HG03442 (cell line): ENCODE data around the gene ZP4.
A peak's percentile ranks its signal among the peaks of the same experiment; 100 is the strongest.
"Not testable (repeated sequence)": the region's sequence is repeated elsewhere in the genome, so short reads cannot be mapped to it uniquely, and the experiment has no call there.

Experiments
- ATAC-seq: cut with Tn5 transposase; IDR thresholded peaks from one replicate; pipeline ENCODE4 v1.9.1; 2021; ENCODE audit warnings: mild to moderate bottlenecking, moderate library complexity; ENCODE audit not compliant: unreplicated experiment

ZP4 gene

DNA sequence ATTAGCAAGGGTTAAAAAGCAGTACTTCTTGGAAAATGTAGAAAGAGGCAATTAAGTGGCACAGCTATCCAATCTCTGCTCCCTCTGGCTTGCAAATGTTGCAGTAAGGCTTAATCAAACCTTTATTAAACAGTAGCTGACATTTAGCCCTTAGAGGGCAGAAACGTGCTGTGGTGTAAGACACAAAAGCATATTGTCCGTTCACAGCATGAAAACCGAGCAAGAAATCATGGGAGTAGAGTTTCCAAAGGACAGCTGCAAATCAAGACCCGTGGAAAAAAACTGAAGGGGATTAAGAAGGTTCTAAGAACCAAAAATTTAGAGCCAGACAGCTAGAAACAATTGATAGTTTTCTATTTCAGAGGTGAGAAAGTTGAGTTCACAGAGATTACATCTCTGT lies 13.1 kb downstream of the ZP4 start:
- no peak for ATAC-seq

DNA sequence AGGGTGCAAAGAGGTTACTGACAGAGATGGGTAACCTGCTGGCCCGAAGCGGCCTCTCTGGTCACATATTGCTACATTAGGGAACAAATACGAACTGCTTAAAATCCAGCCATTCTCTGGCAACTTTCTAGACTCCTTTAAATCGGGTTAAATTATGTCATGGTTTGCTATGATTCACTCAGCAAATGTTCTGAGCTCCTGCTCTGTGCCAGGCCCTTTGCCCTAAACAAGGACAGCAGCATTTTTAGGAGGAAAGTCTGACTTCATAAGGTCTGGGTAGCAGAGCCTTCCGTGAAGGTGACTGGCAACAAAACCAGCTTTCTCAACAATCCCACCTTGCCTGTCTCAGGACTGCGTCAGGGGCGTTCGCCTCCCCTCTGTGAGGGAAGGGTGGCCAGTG lies 15.4 kb downstream of the ZP4 start:
- ATAC-seq = no peak

DNA sequence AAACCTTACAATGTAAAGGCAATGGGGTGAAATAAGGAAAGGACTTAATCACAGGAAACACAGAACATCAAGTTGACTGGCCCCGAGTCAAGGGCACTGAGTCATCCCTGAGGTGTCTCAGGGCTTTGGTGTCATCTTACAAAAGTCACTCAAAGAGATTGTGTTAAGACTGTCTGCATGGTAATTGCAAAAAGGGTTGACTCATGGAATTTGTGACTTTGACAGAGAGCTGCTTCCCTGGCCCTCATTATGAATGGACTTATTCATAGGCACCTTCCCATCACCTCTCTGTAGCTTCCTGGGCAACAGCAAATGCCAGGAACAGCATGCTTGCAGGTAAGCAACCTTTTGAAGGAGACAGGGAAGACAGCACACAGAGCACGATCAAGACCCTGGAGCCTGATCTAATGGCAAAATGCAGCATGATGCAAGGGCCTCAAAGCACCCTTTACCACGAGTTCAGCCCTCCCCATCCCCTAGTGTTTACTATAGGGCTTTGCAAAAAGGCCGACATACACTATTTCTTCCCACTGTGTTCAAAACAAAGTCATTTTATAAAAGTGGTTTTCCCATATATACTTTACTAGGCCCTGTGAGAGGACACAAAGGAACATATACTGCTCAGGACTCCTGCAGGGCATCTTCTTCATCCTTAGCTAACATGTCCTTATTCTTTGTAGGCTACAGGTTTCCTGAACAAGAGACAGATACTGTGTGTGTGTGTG lies 17.1 kb downstream of the ZP4 start:
- ATAC-seq = no peak

DNA sequence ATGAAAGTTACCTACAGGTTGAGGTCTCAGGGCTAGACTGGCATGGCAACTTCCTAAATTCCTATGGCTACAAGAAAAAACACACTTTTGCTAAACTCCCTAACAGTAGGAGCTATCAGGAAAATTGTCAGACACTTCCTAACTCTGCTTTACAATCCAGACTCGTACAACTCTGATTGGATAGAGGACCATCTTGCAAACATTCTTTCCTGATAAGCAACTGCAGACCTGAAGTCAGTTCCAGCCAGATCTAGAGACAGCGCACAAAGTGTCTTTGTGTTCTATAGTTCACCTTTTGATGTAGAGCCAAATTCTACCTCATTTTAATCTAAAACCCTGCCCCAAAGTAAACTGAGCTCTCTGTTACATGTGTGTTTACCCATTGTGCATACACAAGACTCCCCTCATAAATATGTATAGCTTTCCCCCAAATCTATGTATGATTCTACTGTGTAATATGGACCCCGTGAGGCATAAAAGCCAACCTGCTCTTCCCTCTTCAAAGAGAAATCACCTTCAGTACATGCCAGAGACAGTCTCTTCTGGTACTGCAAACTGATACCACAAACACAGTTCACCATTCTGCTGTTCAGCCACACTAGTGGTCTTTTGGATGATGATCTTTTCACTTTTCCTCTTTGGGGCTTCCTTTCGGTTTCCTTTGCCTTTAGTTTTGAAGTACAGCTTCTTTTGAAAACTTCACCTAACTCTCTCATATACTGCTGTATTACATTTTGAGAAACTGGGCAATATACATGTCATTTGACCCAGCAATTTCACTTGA lies 21.7 kb downstream of the ZP4 start:
- no peak for ATAC-seq

DNA sequence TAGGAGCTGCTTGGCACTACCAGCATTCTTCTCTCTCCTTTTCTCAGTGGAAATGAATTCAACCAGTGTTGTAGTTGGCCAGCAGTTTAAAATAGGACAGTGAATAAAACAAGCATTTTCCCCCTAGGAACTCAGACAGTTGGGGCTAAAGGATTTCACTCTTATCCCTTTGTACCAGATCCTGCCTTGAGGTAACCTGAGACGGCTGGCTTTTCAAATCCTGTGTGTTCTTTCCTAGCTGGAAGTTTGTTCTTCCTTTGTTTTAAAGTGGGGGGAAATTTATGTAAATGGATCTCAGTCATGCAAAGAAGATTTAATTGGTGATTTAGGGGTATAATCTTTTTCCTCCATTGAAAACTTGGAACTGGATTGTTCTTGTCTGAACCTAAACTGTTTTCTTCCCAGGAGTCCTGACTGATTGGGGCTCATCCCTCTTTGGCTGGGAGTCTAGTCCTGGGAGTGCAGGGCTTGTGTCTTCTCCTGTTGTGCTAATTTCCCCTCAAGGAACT lies 23.3 kb downstream of the ZP4 start:
- no peak for ATAC-seq

DNA sequence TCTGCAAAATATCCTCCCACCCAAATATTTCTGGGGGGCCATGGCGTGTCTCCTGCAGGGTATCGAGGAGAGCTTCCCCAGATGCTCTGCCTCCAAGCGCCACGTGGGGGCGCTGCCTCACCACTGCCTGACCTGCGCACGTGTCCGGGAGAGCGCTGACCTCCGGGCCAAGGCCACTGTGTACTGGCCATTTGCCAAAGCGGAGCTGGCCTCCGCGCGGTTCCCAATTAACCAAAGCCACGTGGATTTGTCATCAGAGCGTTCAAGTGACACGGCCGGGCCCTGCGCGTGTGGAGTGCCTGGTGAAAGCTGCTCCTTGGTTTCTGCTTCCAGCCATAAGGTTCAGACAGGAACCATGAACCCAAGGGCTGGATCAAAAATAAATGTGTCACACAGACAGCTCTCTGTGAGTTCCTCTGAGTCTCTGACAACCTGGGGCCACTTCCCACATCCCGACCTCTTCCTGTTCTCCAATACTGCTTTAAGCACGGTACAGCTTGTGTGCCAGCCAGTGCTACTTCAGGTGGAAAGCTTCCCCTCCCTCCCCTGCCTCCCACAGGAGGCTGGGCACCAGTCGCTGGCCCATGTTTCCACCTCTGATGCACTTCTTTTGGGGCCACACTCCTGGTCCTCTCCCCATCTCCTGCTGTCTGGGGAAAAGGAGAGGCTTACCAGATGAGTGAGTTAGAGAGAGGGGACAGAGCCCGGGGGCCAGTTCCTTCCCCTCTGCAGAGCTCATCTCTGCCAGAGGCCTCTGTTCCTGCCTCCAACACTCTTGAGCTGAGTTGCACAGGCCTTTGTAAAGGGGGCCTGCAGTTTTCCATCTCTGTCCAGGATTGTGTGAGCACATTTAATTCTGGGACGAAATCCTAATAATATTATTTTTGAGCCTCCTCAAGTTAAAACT lies 26.1 kb downstream of the ZP4 start:
- peak; percentile 84 for ATAC-seq

DNA sequence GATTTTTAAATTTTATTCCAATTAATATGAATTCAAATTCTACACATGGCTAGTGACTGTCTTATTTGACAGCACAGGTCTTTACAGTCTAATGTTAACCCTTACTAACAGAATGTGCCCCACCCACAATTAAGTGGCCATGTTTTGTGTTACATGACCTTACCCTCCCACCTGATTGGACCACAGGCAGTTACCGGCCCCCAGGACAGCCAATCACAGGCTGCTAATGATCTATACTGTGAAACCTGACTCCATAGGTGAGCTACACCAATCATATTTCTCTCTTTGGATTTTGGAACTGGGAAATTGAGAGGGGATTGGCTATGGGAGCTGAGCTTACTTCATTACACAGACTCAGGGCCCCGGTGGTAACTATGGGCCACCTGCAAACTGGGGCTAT lies 27.5 kb downstream of the ZP4 start:
- no peak for ATAC-seq

DNA sequence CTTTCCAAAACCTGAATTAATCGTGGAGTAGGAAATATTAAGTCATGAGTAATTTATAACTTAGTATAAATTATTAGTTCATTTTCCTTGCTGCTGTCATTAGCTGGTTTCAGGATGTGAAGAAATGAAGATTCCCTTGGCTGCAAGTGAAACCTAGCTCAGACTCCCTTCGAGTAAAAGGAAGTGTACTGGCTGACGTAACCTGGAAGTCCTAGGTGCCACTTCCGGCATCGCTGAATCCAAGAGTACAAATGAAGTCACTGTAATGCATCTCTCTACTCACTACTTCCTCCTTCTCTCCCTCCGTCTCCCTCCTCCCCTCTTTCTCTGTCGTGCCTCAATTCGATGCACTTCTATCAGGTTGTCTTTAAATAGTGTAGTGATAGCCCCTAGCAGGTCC lies 28.8 kb downstream of the ZP4 start:
- no peak for ATAC-seq

DNA sequence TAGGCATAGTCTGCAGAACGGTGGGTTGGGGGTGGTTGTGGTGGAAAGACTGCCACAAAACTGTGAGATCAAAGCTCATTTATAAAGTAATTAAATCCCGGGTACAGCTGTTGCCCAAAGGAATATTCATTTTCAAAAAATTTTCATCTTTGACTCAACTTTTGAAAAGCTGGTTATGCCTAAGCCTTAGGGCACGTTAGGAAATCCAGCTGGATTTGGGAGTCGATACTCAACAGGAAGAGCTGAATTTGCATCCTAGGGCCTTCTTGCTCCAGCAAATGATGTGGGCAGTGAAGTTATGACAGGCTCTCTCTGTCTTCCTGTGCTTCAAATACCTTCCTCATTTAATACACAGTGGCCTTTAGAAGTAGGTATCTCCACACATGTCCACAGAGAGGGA lies 31.7 kb downstream of the ZP4 start:
- ATAC-seq = no peak

DNA sequence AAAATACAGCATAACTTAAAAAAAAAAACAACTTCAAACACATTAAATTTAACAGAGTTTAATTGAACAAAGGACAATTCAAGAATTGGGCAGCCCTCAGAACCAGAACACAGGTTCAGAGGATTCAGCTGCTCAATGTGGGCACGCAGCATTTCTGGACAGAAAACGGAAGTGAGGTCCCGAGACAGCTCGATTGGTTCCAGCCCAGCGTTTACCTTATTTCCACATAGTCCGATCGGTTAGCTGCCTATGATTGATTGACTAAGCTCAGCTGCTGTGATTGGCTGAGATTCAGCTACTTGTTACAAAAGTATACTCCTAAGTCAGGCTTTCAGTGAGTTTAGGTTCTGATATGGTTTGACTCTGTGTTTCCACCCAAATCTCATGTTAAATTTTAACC lies 33.3 kb downstream of the ZP4 start:
- ATAC-seq = no peak

DNA sequence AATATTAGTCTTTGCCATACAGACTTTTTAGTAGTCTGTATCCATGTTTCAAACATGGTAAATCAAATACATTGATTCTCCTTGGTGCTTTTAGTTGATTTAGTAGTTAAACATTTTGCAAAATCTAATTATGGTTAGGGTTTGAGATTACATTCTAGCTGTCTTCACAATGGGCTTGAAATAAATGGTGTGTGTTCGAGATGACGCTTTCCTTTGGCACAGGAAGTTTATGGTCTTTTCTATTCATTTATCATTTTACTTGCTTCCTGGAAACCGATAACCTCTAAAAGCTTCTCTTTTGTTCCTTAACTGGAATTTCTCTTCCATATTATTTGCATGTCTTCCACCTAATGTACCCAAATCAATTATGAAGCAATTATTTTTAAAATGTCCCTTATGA lies 38.4 kb downstream of the ZP4 start:
- ATAC-seq = no peak

DNA sequence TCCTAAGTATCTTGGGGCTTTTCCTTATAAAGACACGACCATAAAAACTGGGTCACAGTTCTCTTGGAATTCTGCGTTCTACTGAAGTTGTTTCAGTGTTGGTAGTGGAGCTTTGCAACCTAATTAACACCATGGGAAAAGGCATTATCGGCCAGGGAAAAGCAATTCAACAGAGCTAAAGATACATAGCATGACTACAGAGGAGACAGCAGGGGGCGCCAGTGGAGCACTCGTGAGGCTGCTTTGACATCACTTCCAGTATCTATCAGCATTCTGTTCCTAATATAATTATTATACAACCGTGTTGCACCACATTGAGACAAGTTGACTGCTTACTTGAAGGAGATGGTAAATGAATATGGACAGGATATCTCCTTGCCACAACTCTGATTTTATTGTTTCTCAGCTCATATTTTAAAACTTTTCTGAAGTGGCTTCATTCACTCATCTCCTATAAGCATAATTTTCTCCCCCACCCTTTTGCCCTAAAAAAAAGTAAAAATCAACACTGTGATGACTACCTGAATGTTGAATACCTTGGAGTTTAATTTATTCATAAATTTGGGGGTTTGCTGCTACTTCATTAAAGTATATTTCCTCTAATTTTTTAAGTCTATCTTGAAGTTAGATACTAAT lies 39.4 kb downstream of the ZP4 start:
- no peak for ATAC-seq

DNA sequence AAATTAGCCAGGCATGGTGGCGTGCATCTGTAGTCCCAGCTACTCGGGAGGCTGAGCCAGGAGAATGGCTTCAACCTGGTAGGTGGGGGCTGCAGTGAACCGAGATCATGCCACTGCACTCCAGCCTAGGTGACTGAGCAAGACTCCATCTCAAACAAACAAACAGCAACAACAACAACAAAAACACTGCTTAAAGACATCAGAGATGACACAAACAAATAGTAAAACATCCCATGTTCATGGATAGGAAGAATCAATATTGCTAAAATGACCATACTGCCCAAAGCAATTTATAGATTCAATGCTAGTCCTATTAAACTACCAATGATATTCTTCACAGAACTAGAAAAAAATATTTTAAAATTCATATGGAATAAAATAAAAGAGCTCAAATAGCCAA lies 47.2 kb downstream of the ZP4 start:
- not testable (repeated sequence) for ATAC-seq

DNA sequence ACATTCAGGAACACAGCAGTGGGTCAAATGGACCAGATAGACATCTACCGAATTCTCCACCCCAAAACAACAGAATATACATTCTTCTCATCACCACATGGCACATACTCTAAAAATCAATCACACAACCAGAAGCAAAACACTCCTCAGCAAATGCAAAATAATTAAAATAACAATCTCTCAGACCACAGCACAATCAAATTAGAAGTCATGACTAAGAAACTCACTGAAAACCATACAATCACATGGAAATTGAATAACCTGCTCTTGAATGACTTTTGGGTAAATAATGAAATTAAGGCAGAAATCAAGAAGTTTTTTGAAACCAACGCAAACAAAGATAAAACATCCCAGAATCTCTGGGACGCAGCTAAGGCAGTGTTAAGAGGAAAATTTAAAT lies 49.2 kb downstream of the ZP4 start:
- ATAC-seq = no peak

DNA sequence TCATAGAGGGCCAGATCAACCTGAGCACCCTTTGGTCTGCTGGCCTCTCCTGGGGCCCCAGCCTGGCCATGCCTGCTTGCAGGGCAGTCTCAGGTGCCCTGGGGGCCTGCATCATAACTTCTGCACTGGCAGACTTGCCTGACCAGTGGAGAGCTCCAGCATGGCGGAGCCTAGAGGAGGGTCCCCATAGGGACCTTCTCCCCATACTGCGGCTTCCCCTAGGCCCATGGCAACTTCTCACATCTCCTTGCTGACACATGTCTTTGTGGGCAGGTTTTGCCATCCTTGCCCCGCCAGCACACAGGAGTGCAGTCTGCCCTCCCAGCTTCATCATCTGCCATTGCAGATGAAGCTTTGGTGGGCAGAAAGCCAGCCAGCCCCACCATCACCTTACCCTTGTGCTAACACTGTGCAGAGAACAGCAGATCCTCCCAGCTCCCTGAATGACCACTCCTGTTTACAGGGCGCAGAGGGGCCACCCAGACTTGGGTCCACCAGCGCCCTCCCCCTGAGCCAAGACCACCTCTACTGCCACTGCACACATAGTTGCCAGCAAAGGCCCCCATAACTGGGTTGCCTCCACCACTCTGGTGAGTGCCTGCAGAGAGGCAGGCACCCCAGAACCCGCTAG lies 51.7 kb downstream of the ZP4 start:
- ATAC-seq = no peak

DNA sequence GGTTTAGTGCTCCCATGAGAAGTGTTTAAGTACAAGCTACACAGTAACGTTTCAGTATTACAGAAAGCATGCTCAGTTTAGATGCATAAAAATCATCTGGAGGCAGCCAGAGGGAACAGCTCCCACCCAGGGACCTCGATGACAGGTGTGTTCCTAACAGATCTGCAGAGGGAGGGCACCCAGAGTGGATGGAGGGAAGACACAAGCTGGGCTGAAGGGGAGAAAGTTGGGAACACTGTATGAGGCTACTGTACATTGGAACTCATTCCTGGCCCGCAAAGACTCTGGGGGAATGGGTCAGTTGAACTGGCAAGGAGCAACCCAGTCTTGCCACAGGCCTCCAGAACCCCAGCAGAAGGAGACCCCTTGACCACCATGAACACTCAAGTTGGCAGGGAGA lies 52.4 kb downstream of the ZP4 start:
- ATAC-seq = no peak

DNA sequence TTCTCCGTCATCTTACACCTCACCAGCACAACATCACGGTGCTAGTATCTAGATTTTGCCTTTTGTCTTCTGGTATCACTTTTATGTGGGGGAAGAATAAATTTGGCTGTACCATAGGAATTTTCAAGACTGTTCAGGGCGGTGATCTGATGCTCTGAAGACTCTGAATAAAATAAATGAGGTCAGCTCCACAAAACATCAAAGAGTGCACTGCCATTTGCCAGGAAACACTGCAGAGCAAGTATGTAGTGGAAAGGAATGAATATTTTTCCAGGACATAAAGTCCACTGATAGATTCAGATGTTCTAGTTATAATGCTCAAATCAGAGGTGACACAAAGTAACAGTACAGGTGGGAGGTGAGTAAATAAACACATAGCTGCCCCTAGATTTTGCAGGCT lies 56.3 kb downstream of the ZP4 start:
- no peak for ATAC-seq

DNA sequence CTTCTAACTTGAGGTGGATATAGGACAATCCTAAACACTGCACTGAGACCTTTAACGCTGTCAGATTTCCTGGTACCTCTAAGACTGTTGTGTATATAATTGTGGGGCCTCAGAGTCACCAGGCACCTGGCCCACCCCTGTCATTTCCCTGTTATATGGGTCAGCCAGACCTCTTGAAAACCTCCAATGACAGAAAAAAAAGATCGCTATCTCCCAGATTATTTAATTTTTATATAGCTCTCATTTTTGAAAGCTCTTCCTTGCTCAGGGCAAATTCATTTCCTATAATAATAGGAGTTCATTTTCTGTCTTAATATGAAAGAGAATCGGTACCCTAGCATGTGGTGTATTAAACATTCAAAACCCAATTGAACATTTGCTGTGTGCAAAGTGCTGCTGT lies 56.7 kb downstream of the ZP4 start:
- no peak for ATAC-seq

DNA sequence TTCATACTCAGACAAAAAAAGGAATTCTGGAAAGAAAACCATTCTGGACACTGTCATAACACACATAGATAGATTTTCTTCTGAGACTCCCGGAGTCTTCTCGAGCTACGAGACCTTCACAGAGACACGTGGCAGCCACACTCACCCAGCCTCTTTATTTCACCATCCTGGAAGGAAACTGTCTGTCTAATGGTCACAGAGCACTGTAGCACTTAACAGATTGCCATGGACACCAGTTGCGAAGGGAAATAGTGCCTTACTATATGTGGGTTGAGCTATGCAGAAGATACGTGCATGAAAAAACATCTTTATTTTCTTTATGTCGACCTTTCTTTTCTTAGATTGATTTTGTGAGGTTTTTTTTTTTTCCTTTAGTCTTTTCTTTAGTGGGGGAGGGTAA lies 57.9 kb downstream of the ZP4 start:
- no peak for ATAC-seq
